GM12892 (cell line): ENCODE data around the gene PSMC3.

ENCODE experiments used
- DNase-seq: peaks from one replicate; pipeline ENCODE4 v3.0.0; 2011; ENCODE audit not compliant: insufficient read length
- FAIRE-seq: peaks from 2 replicates; lab custom pipeline; 2011; peaks lifted over from hg19 to GRCh38; lab: Jason Lieb, UNC
- POLR2A ChIP-seq: IDR thresholded peaks from 2 replicates; pipeline ENCODE4 v1.6.1; 2011; ENCODE audit warnings: low read depth, low read length, control low read depth
- POLR2AphosphoS5 ChIP-seq: IDR thresholded peaks from 2 replicates; pipeline ENCODE4 v1.6.1; 2011; ENCODE audit warnings: low read depth, low read length, control low read depth
- TAF1 ChIP-seq: IDR thresholded peaks from 2 replicates; pipeline ENCODE4 v1.6.1; 2011; ENCODE audit warnings: low read depth, mild to moderate bottlenecking, control low read depth, low read length, borderline replicate concordance

Gene PSMC3

GRCh38 chr11:47399860-47400767, 26.1 kb downstream of the PSMC3 start:
- TF ChIP-seq POLR2AphosphoS5, result no peak
- no peak for TF ChIP-seq TAF1
- no peak; the same call in 1 of the 2 replicates for TF ChIP-seq POLR2A
- DNase-seq (peak; percentile 70), FAIRE-seq (peak; percentile 67)

DNA sequence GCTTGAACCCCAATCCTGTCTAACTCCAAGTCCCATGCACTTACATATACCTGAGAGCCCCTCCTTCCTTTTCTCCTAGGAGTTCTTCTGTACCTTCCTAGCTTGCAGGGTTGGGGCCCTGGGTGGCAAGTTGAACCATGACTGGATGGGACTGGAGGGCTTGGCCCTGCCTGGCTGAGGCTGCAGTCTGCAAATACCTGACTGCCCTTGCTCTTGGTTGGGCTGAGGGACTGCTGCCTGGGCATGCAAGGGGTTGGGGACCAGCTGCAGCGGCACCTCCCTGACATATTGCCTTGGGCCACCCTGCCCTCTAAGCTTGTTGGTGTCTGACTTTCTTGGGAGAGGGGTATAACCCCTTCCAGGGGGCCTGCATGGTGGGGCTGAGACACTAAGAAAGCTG, 27.7 kb downstream of the PSMC3 start:
- no peak for FAIRE-seq

GRCh38 chr11:47398011-47398410, 28.2 kb downstream of the PSMC3 start:
- FAIRE-seq (no peak), DNase-seq (peak; percentile 5)

More for the DNA sequence above, 27.7 kb downstream of the PSMC3 start:
- TF ChIP-seq POLR2A (no peak), POLR2AphosphoS5 (no peak), TAF1 (no peak)
- peak; percentile 2 for DNase-seq

DNA sequence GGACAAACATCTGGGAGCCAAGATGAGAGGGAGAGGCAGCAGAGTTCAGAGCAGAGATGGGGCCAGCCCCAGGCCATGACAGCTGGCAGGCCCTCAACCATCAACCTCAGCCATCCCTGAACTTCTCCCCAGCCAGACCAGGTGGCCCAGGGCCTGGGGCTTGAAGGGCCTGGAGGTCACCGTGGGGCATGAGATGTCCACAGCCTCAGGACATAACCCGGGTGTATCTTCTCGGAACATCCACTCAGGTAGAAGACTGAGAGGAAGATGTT, 30.3 kb downstream of the PSMC3 start:
- TF ChIP-seq POLR2AphosphoS5, result no peak
- TF ChIP-seq POLR2A, result no peak
- no peak for TF ChIP-seq TAF1
- DNase-seq (peak; percentile 11), FAIRE-seq (no peak)

More at GRCh38 chr11:47398011-47398410, 28.2 kb downstream of the PSMC3 start:
- TF ChIP-seq POLR2A (no peak), TAF1 (no peak), POLR2AphosphoS5 (no peak)

- TF ChIP-seq POLR2AphosphoS5 (no peak), POLR2A (no peak), TAF1 (no peak)
- DNase-seq (peak; percentile 35), FAIRE-seq (peak; percentile 81)
Observed at GRCh38 chr11:47395223-47396048, 30.8 kb downstream of the PSMC3 start.

DNA sequence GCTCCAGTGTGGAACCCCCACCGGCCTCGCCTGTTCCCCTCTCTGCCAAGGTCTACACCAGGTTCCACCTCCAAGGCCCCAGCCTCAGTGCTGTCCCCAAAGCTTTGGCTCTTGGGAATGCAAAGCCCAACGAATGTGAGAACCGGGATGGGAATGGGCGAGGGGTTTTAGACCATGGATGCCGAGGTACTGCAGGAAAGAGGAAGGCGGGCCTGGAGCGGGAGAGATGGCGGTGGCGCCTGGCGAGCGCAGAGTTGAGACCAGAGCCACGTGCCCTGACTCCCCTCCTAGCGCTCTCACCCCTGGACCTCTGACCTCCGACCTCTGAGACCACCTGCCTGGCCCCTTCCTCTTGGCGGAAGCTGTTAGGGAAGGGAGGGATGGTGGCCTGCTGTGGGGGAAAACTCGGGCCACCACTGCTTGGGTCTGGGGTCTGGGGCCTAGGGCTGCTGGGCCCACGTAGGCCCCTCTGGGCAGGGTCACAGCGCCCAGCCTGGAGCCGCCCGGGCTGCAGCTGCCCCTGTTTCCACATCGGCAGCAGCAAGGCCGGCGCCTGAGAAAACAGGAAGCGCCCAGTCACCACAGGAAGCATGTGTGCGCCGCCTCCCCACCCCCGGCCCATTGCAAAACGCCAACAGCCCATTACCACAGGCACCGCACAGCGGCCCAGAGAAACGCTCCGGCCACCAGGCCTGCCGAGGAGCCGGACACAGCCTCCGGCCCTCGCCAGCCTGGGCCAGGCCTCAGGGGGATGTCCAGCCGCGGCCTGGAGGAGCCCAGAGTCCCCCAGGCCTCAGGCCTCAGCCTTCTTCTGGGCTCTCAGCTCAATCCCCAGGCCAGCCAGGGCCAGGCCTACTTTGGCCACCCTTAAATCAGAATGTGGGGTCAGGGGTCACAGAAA, 31.7 kb downstream of the PSMC3 start:
- DNase-seq (peak; percentile 89), FAIRE-seq (peak; percentile 98)
- peak; percentile 68 for TF ChIP-seq POLR2A
- peak; percentile 64 for TF ChIP-seq POLR2AphosphoS5
- no peak for TF ChIP-seq TAF1

DNA sequence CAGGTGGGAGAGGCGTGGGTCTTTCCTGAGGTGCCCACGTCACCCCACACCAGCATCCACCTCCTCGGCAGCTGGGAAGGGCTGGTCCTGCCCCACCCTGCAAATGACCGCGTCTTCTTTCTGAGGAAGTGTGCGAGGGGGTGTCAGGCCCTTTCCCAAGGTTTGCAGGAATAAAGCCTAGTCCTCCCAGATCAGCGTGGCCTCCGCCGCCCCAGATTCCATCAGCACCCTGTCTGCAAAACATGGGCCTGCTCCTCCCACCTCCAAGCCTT, 32.3 kb downstream of the PSMC3 start:
- DNase-seq (no peak), FAIRE-seq (no peak)
- no peak for TF ChIP-seq TAF1
- no peak for TF ChIP-seq POLR2A
- TF ChIP-seq POLR2AphosphoS5, result no peak

GRCh38 chr11:47393163-47394049, 32.8 kb downstream of the PSMC3 start:
- DNase-seq, result no peak
- FAIRE-seq, result peak; percentile 63
- TF ChIP-seq TAF1, result no peak

GRCh38 chr11:47392546-47393162, 33.6 kb downstream of the PSMC3 start:
- TF ChIP-seq TAF1 (no peak), POLR2A (no peak), POLR2AphosphoS5 (no peak)
- FAIRE-seq, result no peak

GRCh38 chr11:47391711-47392432, 34.4 kb downstream of the PSMC3 start:
- TF ChIP-seq POLR2AphosphoS5 (no peak), TAF1 (no peak), POLR2A (no peak)
- DNase-seq, result no peak
- FAIRE-seq, result peak; percentile 40

More at GRCh38 chr11:47392546-47393162, 33.6 kb downstream of the PSMC3 start:
- DNase-seq, result no peak
